ENCODE data around the gene CBLB.

Gene CBLB

DNA sequence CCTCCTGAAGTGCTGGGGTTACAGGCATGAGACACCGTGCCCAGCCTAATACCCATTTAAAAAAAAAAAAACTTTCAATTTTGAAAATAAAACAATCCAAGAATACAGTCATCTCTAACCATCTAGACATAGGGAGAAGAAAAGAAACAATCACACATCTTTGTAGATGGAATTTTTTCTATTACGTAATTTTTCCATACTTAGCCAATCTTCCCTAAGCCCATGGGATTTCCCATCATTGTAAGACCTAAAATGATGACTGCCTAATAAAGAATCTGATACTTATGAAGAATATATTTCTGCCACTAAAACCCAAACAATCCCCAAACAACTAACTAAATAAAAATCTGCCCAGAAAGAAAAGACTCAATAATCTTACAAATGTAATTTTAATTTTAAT lies 88.7 kb downstream of the CBLB start:
- Histone ChIP-seq H3K9me3 (ENCODE audit: low read length) (peaks cover 2% of the 10 kb centered on the region), H2AFZ (ENCODE audit: low read depth, low read length) (no peak overlapping the region), H3K27me3 (ENCODE audit: insufficient read depth, low read length) (no peaks in the 10 kb centered on the region), H3K4me1 (ENCODE audit: insufficient read depth, low read length) (no peaks in the 10 kb centered on the region), H3K4me3 (ENCODE audit: low read length) (no peak overlapping the region), H3K36me3 (ENCODE audit: insufficient read depth, low read length) (peaks cover 2% of the 10 kb centered on the region)

DNA sequence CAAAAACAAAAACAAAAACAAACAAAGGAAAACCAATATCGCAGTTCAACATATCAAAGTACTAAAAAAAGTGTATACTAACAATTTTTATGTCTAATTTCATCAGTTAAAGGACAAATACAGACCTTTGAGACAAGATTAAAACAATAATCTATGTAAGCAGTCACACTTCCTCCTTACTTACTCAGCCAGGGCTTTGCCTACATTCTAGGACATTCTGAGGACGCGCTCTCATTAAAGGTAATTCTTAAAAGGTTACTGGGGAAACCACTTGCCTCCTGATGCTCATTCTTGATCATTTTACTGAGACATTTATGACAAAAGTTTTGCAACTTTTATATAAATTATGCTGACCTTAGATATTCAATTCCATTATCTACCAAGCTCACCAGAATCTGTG lies 93.4 kb downstream of the CBLB start:
- Histone ChIP-seq H2AFZ (ENCODE audit: low read depth, low read length) (no peak overlapping the region), H3K36me3 (ENCODE audit: insufficient read depth, low read length) (peaks cover 5% of the 10 kb centered on the region), H3K27me3 (ENCODE audit: insufficient read depth, low read length) (no peaks in the 10 kb centered on the region), H3K4me3 (ENCODE audit: low read length) (no peak overlapping the region), H3K9me3 (ENCODE audit: low read length) (no peaks in the 10 kb centered on the region), H3K4me1 (ENCODE audit: insufficient read depth, low read length) (no peaks in the 10 kb centered on the region)

DNA sequence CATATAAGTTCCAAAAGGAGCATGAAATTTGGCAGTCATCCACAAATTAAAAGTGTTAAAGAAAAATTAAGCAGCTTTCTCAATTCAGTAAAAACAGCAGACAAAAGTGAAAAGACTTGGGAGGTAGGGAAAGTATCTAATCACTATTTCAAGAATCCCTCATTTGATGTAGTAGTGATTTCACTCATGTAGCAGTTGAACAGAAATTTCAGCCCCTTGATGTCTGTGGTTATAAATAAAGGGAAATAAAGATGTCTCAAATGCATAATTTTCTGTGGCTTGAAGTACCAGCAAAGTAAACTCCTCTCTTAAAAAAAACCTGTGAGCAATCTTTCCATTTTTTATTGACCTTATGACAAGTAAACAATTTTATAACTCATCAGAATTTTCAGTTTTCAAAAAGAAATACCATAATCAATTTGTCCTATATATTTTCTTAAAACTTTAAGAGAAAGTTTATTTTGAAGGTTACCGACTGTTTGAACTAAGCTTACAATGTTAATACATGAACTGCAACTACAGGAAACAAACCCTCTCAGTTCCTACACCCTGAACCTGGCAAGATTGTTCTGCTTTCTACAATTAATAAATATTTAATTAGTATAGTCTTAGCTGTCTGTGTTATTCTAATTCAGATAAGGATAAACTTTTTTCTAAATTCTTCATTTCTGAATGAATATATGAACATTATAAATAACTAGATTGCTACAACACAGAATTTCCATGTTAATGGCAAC lies 94.2 kb downstream of the CBLB start:
- no peaks in the 10 kb centered on the region for H3K9me3 ChIP-seq (ENCODE audit: low read length)
- H3K4me1 ChIP-seq (ENCODE audit: insufficient read depth, low read length), result no peaks in the 10 kb centered on the region
- H3K27me3 ChIP-seq (ENCODE audit: insufficient read depth, low read length), result no peaks in the 10 kb centered on the region
- no peak overlapping the region for H2AFZ ChIP-seq (ENCODE audit: low read depth, low read length)
- H3K36me3 ChIP-seq (ENCODE audit: insufficient read depth, low read length), result peaks cover 5% of the 10 kb centered on the region
- no peak overlapping the region for H3K4me3 ChIP-seq (ENCODE audit: low read length)

DNA sequence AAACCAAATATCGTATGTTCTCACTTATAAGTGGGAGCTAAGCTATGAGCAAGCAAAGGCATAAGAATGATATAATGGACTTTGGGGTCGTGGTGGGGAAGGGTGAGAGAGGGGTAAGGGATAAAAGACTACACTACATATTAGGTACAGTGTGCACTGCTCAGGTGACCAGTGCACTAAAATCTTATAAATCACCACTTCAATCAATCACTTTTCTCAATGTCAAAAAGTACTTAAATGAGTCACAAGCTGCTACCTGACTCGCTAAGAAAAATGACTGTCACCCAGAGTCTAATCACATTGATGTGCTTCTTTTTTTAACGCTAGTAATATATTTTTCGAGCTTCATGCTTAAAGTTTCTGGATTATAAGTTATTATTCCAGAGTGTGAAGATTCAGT lies 95.5 kb downstream of the CBLB start:
- Histone ChIP-seq H3K36me3 (ENCODE audit: insufficient read depth, low read length) (peaks cover 5% of the 10 kb centered on the region), H3K9me3 (ENCODE audit: low read length) (no peaks in the 10 kb centered on the region), H2AFZ (ENCODE audit: low read depth, low read length) (no peak overlapping the region), H3K4me1 (ENCODE audit: insufficient read depth, low read length) (peaks cover under 1% of the 10 kb centered on the region), H3K4me3 (ENCODE audit: low read length) (no peak overlapping the region), H3K27me3 (ENCODE audit: insufficient read depth, low read length) (no peaks in the 10 kb centered on the region)

DNA sequence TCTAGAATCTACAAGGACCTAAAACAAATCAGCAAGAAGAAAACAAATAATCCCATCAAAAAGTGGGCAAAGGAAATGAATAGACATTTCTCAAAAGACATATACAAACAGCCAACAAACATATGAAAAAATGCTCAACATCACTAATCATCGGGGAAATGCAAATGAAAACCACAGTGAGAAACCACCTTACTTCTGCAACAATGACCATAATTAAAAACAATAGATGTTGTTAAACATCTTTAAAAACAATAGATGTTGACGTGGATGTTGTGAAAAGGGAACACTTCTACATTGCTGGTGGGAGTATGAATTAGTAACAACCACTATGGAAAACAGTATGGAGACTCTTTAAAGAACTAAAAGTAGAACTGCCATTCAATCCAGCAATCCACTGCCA lies 96.2 kb downstream of the CBLB start:
- peaks cover 5% of the 10 kb centered on the region for H3K36me3 ChIP-seq (ENCODE audit: insufficient read depth, low read length)
- H3K4me3 ChIP-seq (ENCODE audit: low read length), result no peak overlapping the region
- peaks cover 7% of the 10 kb centered on the region for H3K4me1 ChIP-seq (ENCODE audit: insufficient read depth, low read length)
- H3K9me3 ChIP-seq (ENCODE audit: low read length), result no peaks in the 10 kb centered on the region
- H2AFZ ChIP-seq (ENCODE audit: low read depth, low read length), result no peak overlapping the region
- no peaks in the 10 kb centered on the region for H3K27me3 ChIP-seq (ENCODE audit: insufficient read depth, low read length)

DNA sequence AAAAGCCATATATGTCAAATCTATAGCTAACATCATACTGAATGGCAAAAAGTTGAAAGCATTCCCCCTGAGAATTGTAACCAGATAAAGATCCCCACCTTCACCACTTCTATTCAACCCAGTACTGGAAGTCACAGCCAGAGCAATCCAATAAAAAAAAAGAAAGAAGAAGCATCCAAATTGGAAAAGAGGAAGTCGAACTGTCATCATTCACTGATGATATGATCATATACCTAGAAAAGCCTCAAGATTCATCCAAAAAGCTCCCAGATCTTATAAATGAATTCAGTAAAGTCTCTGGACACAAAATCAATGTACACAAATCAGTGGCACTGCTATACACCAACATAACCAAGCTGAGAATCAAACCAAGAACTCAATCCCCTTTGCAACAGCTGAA lies 97.4 kb downstream of the CBLB start:
- Histone ChIP-seq H3K4me3 (ENCODE audit: low read length) (no peak overlapping the region), H3K4me1 (ENCODE audit: insufficient read depth, low read length) (peaks cover 14% of the 10 kb centered on the region), H3K9me3 (ENCODE audit: low read length) (no peaks in the 10 kb centered on the region), H3K36me3 (ENCODE audit: insufficient read depth, low read length) (peaks cover 5% of the 10 kb centered on the region), H2AFZ (ENCODE audit: low read depth, low read length) (no peak overlapping the region), H3K27me3 (ENCODE audit: insufficient read depth, low read length) (no peaks in the 10 kb centered on the region)

DNA sequence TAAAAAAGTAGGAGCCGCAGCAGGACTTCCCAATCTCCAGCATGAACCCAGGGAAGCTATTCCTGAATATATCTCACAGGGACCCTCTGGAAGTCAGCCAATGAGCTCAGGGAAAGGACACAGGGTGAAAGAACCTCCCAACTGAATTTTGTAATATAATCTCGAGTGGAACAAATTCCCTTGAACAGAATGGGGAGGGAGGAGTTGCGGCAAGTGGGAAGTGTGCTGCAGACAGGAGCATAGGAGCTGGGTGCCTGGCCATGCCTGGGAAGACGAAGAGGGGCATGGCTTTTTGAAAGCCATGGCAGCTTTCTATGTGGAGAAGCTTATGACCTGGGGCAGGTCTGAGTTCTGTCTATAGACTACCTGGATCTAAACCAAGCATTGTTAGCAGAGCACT lies 98.4 kb downstream of the CBLB start:
- H2AFZ ChIP-seq (ENCODE audit: low read depth, low read length), result no peak overlapping the region
- H3K27me3 ChIP-seq (ENCODE audit: insufficient read depth, low read length), result no peaks in the 10 kb centered on the region
- H3K36me3 ChIP-seq (ENCODE audit: insufficient read depth, low read length), result peaks cover 5% of the 10 kb centered on the region
- H3K4me1 ChIP-seq (ENCODE audit: insufficient read depth, low read length), result peaks cover 14% of the 10 kb centered on the region
- H3K9me3 ChIP-seq (ENCODE audit: low read length), result no peaks in the 10 kb centered on the region
- H3K4me3 ChIP-seq (ENCODE audit: low read length), result no peak overlapping the region

DNA sequence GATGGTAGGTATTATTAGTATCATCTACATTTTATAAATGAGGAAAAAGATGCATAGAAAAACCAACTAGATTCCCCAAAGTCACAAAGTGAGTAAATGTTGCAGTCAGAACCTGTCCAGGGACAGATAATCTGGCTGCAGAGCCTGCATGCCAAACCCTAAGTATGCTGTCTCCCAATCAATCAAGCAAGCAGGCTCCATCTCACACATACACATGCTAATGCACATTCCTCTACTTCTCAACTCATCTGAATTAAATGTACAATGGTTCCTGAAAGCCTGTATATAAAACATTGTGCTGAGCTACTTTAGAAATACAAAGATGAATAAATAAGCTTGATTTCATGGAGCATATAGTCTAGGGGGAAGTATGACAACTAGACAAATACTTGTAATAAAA lies 101.0 kb downstream of the CBLB start:
- Histone ChIP-seq H3K27me3 (ENCODE audit: insufficient read depth, low read length) (no peaks in the 10 kb centered on the region), H3K9me3 (ENCODE audit: low read length) (peaks cover 13% of the 10 kb centered on the region), H3K4me3 (ENCODE audit: low read length) (no peak overlapping the region), H3K36me3 (ENCODE audit: insufficient read depth, low read length) (peaks cover 5% of the 10 kb centered on the region), H2AFZ (ENCODE audit: low read depth, low read length) (no peak overlapping the region), H3K4me1 (ENCODE audit: insufficient read depth, low read length) (peaks cover 14% of the 10 kb centered on the region)

DNA sequence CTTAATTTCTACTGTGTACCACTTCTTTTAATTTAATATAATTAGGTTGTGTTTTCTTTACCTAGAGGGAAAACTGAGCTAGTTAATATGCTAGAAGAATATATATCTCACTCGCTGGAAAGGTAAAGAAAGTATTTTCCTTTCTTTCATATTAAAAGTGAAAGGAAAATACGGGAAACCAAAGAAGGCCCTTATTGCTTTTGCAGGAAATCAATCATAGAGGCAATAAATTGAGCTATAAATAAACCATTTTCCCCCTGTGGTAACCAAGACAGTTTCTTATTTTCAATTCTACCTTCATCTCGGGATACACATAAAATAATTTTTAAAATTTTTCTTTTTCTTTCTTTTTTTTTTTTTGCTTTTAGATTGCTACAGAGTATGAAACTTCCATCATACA lies 101.6 kb downstream of the CBLB start:
- H3K9me3 ChIP-seq (ENCODE audit: low read length), result peaks cover 19% of the 10 kb centered on the region
- H3K36me3 ChIP-seq (ENCODE audit: insufficient read depth, low read length), result peaks cover 11% of the 10 kb centered on the region
- no peak overlapping the region for H3K4me3 ChIP-seq (ENCODE audit: low read length)
- no peaks in the 10 kb centered on the region for H3K27me3 ChIP-seq (ENCODE audit: insufficient read depth, low read length)
- H3K4me1 ChIP-seq (ENCODE audit: insufficient read depth, low read length), result peaks cover 14% of the 10 kb centered on the region
- H2AFZ ChIP-seq (ENCODE audit: low read depth, low read length), result no peak overlapping the region

DNA sequence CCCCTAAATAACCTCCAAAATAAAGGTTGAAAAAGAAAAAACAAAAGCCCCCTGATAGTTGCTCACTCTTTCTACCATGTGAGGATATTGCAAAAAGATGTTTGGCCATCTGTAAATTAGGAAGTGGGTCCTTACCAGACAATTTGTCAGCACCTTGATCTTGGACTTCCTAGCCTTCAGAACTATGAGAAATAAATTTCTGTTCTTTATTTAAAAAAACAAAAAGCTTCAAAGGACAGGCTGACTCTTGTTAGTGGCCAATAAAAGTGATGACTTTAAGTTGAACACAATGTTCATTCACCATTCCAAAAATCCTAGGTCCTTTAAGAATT lies 103.5 kb downstream of the CBLB start:
- H3K9me3 ChIP-seq (ENCODE audit: low read length), result peaks cover 22% of the 10 kb centered on the region
- no peak overlapping the region for H3K4me3 ChIP-seq (ENCODE audit: low read length)
- H3K27me3 ChIP-seq (ENCODE audit: insufficient read depth, low read length), result no peaks in the 10 kb centered on the region
- H2AFZ ChIP-seq (ENCODE audit: low read depth, low read length), result no peak overlapping the region
- H3K36me3 ChIP-seq (ENCODE audit: insufficient read depth, low read length), result peaks cover 12% of the 10 kb centered on the region
- H3K4me1 ChIP-seq (ENCODE audit: insufficient read depth, low read length), result peaks cover 14% of the 10 kb centered on the region

DNA sequence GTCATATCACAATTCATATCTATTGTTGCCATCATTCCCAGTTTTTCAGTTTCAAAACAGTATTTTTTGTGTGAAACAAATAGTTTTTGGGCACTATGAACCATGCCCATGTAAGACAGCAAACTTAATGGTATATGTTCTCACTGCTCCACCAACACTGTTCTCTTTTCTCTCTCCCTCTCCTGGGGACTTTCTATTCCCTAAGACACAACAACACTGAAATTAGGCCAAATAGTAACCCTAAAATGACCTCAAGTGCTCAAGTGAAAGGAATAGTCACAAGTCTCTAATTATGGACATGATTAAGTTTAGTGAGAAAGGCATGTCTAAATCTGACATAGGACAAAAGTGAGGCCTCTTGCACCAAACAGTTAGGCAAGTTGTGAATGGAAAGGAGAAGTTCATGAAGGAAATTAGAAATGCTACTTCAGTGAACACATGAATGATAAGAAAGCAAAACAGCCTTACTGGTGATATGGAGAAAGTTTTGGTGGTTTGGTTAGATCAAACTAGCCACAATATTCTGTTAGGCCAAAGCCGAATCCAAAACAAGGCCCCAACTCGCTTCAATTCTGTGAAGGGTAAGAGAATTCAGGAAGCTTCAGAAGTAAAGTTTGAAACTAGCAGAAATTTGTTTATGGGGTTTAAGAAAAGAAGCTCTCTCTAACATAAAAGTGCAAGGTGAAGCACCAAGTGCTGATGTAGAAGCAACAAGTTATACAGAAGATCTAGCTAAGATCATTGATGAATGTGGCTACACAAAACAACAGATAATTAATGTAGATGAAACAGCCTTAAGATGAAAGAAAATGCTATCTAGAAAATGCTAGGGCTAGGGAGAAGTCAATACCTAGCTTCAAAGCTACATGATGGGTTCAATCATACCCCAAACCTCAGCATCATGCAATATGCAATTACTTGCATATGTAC lies 104.2 kb downstream of the CBLB start:
- peaks cover 12% of the 10 kb centered on the region for H3K36me3 ChIP-seq (ENCODE audit: insufficient read depth, low read length)
- no peak overlapping the region for H3K4me3 ChIP-seq (ENCODE audit: low read length)
- H3K4me1 ChIP-seq (ENCODE audit: insufficient read depth, low read length), result peaks cover 14% of the 10 kb centered on the region
- no peak overlapping the region for H2AFZ ChIP-seq (ENCODE audit: low read depth, low read length)
- peaks cover 23% of the 10 kb centered on the region for H3K9me3 ChIP-seq (ENCODE audit: low read length)
- no peaks in the 10 kb centered on the region for H3K27me3 ChIP-seq (ENCODE audit: insufficient read depth, low read length)

DNA sequence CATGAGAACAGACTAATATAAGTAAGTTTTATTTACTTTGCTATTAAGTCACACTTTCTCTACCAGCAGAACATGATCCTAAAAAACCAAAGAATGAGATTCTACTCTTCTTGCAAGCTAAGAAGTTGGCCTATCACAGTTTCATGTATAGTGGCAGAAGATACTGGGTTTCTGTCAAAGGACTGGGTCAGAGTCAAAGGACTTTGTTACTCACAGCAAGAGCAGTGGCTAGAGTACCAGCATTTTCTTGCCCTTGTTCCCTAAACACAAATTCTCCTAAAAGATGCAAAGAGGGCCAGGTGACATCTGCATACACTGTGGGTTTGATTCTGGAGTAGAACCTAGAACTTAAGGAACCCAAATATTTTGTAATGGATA lies 105.2 kb downstream of the CBLB start:
- no peak overlapping the region for H2AFZ ChIP-seq (ENCODE audit: low read depth, low read length)
- H3K4me1 ChIP-seq (ENCODE audit: insufficient read depth, low read length), result peaks cover 14% of the 10 kb centered on the region
- peaks cover 31% of the 10 kb centered on the region for H3K9me3 ChIP-seq (ENCODE audit: low read length)
- no peak overlapping the region for H3K4me3 ChIP-seq (ENCODE audit: low read length)
- peaks cover 20% of the 10 kb centered on the region for H3K36me3 ChIP-seq (ENCODE audit: insufficient read depth, low read length)
- H3K27me3 ChIP-seq (ENCODE audit: insufficient read depth, low read length), result no peaks in the 10 kb centered on the region

DNA sequence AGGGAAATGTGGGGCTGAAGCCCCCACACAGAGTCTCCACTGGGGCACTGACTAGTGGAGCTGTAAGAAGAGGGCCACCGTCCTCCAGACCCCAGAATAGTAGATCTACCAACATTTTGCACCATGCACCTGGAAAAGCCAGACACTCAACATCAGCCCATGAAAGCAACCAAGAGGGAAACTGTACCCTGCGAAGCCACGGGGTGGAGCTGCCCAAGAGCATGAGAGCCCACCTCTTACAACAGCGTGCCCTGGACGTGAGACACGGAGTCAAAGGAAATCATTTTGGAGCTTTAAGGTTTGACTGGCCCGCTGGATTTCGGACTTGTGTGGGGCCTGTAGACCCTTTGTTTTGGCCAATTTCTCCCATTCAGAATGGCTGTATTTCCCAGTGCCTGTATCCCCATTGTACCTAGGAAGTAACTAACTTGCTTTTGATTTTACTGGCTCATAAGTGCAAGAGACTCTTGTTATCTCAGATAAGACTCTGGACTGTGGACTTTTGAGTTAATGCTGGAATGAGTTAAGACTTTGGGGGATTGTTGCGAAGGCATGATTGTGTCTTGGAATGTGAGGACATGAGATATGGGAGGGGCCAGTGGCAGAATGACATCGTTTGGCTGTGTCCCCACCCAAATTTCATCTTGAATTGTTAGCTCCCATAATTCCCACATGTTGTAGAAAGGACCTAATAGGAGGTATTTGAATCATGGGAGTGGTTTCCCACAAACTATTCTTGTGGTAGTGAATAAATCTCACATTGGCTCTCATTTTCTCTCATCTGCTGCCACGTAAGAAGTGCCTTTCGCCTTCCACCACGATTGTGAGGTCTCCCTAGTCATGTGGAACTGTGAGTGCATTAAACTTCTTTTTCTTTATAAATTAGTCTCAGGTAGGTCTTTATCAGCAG lies 105.8 kb downstream of the CBLB start:
- Histone ChIP-seq H3K27me3 (ENCODE audit: insufficient read depth, low read length) (no peaks in the 10 kb centered on the region), H2AFZ (ENCODE audit: low read depth, low read length) (no peak overlapping the region), H3K4me3 (ENCODE audit: low read length) (no peak overlapping the region), H3K36me3 (ENCODE audit: insufficient read depth, low read length) (peaks cover 20% of the 10 kb centered on the region), H3K4me1 (ENCODE audit: insufficient read depth, low read length) (peaks cover 10% of the 10 kb centered on the region), H3K9me3 (ENCODE audit: low read length) (peaks cover 35% of the 10 kb centered on the region)

All from neuron (in vitro differentiated cells).